Posterior vena cava (tissue), 2 donors: Measurements from ENCODE around the gene ARHGDIA. TPM values are rescaled to one million over a fixed set of nuclear protein-coding genes. Genes with fewer than 3 reads are reported as not detected.
"Not testable (repeated sequence)": the region's sequence is repeated elsewhere in the genome, so short reads cannot be mapped to it uniquely, and the experiment has no call there.

ENCODE experiments used
- DNase-seq: peaks from one replicate; pipeline ENCODE4 v3.0.0-alpha.2; 2020; ENCODE audit warnings: low spot score
- intact Hi-C, 2 donors: fragments of 100-400 bp; cut with DNase I; formaldehyde crosslinking; loops; one replicate each; pipeline versions ENCODE4 v1.14.1 to v1.14.2; 2022 to 2023
- total RNA-seq, 2 donors: library from RNA; stranded (reverse); fragmentation: NEBNext Ultra II Directional; extraction: Animal tissue kit (Norgen Biotek cat#: 25700); gene quantifications; one replicate each; pipeline ENCODE4 v1.2.1, GENCODE V29; 2021
- donor health status: DM: yes; HTN: yes; CAD: no.
- donor health status: DM: yes; HTN: yes; CAD: no.

The ARHGDIA gene
- total RNA-seq, 2 donors from 2014 or later: 375 to 421 TPM

DNA sequence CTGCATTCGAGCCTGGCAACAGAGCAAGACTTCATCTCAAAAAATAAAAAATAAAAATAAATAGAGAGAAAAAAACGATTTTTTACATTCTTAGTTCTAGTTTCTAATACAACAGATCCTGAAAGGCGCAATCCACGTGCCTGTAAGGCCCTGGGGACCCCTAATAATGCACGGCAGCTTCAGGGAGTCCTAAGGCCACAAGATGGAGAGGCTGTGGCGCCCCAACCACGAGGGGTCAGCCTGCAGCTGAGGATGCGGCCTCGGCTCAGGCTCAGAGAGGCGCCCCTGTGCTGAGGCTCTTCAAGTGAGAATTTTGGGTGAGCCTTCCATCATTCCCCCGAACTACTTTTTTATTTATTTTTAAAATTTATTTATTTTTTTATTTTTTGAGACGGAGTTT, 21.7 kb downstream of the ARHGDIA start:
- DNase-seq: no peak
- intact Hi-C loops: no loop called here

DNA sequence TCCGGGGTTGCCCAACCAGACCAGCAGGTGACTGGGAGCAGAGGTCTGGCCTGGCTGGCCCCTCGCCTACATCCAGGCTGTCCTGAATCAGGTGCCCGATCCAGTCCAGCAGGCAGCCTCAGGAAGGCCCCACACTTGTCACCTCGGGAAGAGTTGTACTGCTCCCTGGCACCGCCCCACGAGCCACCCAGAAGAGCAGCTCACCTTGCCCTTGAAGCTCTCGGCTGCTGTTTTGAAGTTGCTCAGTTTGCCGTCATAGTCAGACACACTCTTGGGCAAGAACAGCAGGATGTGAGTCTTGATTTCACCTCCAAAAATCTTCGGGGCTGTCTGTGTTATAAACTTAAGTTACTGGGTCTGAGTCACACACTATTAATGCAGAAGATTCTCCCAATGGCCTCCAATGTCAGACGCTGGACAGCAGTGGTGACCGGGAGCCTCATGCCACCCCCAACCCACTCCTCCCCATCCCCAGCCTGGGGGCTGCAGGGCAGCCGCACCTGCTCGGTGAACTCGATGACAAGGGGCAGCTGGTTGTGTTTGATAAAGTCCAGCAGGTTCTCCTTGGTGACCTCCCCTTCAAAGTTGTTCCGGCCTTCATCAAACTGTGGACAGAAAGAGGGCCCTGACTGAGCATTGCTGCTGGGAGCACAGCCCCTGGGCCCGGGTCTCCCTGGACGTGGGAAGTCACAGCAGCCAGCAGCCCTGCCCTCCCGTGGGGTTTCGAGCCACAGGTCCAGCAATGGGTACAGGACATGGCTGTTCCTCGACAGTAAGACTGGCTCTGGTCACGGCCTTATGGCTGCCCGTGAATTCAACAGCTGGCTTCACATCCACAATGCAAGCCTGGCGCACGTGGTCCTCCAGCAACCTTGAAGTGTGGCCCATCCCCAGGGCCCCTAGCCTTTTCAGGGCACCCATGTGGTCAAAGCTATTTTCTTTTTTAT, 24.1 kb downstream of the ARHGDIA start:
- intact Hi-C loops: no loop called here
- DNase-seq: no peak

DNA sequence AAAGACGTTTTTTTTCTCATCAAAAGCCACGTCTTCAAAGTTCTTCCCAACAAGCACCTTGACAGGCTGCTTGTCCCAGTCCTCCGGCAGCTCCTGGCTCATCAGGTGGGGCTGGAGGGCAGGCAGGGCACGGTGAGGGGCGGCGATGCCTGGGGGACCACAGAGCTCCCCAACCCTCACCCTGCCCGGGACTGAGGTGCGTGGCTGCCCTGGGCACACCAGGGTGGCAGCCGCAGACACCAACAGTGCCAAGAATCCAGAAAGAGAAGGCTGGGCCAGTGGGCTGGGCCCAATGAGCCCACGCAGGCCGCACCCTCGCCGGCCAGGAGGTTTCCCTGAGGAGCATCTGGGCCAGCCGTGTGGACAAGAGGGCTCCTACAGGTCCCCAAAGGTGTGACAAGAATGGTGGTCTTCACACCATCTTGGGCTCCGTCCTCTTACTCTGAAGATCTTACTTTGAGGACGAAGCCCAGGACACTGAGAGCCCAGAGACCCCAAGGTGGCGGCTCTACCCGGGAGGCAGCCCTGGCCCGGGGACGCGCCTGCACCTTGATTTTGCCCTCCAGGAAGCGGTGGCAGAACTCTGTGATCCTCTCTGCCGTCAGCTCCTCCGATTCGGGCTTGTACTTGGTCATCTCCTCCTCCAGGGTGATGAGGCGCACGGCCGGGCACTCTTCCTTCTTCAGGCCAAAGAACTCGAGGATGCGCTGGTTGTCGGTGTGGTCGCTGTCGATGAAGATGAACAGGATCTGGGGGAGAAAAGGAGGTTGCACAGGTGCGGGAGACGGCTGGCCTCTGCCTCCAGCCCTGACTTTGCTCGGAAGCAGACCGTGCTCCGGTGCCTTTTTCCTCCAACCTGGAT, 25.0 kb downstream of the ARHGDIA start:
- DNase-seq: no peak
- intact Hi-C loops: no loop called here

GRCh38 chr17:81845361-81845760, 25.8 kb downstream of the ARHGDIA start:
- DNase-seq: no peak
- intact Hi-C loops: no loop called here

GRCh38 chr17:81844887-81845286, 26.2 kb downstream of the ARHGDIA start:
- intact Hi-C loops: no loop called here

GRCh38 chr17:81844327-81844851, 26.7 kb downstream of the ARHGDIA start:
- intact Hi-C loops: no loop called here
- DNase-seq: no peak

More at GRCh38 chr17:81844887-81845286, 26.2 kb downstream of the ARHGDIA start:
- no peak for DNase-seq

GRCh38 chr17:81843713-81844326, 27.3 kb downstream of the ARHGDIA start:
- intact Hi-C loops: no loop called here
- DNase-seq: no peak

DNA sequence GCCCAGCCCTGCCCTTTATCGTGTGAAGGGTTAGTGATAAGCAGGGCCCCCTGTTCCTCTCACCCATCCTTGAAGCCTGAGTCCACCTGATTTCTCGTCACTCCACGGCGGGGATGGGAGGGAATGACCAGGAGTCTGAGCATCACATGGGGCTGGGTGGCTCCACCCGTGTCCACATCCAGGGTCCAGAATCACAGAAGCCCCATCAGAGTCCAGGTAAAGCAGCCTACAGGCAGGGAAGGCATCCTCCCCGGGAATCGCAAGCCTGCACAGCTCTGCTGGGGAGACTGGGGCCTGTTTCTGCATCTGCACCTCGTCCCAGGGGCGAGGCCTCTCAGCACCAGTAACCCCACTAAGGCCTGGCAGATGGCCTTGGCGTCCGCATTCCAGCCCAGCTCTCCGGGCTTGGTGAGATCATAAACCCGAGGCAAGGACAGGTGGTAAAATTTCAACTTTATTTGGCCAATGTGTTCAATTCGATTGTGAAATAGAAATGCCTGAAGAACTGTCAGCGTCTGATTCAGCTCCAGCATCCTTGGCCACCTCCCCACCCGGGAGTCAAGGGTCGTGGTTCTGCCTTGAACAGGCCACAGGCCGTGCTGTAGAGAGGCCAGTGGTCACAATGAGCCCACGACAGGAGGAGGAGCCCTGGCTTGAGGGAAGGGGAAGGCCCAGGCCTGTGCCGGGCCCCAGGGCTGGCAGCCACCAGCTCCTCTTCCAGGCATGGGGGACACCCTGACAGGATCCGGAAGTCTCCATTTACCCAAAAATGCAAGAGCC, 28.2 kb downstream of the ARHGDIA start:
- DNase-seq: no peak

DNA sequence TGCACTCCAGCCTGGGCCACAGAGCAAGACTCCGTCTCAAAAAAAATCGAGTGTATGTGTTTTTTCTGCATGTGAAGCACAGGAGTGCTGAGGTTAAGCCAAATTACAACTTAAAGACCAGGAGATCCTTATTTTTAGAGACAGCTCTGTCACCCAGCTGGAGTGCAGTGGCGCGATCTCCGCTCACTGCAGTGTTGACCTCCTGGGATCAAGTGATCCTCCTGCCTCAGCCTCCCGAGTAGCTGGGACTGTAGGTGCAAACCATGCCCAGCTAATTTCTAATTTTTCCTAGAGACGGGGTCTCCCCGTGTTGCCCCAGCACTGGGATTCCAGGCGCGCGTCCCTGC, 28.8 kb downstream of the ARHGDIA start:
- intact Hi-C loops: no loop called here
- DNase-seq: no peak

More for the DNA sequence above, 28.2 kb downstream of the ARHGDIA start:
- intact Hi-C loops: no loop called here

DNA sequence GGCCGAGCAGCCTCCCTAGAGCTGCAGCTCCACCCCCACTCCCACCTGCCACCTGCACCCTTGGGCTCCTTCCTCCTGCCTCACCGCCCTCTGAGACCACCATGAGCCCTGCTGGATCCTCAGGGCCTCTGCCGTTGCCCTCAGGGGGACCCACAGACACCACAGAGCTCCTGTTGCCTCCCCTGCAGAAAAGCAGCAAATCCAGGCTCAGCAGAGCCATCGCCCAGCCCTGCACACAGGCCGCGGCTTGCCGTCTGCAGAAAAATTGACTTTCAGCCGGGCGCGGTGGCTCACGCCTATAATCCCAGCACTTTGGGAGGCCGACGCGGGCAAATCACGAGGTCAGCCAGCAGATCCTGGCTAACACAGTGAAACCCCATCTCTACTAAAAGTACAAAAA, 29.3 kb downstream of the ARHGDIA start:
- intact Hi-C loops: no loop called here

GRCh38 chr17:81840826-81841778, 30.0 kb downstream of the ARHGDIA start:
- intact Hi-C loops: no loop called here
- no peak for DNase-seq

More for the DNA sequence above, 29.3 kb downstream of the ARHGDIA start:
- no peak for DNase-seq

DNA sequence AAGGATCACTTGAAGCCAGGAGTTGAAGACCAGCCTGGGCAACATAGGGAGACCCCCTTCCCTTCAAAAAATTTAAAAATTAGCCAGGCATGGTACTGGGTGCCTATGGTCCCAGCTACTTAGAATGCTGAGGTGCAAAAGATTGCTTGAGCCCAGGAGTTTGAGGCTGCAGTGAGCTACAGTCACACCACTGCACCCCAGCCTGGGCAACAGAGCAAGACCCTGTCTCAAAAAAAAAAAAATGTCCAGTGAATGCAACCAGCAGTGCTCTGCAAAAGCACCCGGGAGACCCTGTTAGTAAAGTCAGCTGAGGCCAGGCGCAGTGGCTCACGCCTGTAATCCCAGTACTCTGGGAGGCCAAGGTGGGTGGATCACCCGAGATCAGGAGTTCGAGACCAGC, 31.1 kb downstream of the ARHGDIA start:
- intact Hi-C loops, DNase-seq: not testable (repeated sequence)

GRCh38 chr17:81839301-81839700, 31.8 kb downstream of the ARHGDIA start:
- DNase-seq: no peak
- intact Hi-C loops: no loop called here

DNA sequence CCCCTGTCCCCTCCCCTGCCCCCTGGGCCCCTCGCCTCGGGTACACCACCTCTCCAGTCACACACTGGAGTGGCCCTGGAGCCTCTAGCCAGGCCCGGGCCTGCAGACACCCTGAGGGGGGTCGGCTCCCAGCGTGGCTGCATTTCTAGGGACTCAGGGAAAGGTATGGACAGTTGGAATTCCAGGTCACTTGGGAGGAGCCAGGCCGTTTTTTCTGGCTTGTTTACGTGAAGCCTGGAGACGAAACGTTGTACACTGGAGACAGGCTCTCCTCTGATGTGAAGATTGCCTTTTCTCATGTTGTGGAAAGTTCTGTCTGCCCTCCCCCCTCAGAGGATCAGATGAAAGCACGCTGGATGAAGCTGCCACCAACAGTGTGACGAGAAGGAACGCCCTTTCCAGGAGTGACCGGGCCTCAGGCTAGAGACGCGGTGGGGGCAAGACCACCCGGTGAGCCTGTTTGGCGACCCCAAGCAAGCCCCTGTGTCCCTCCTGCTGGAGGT, 32.3 kb downstream of the ARHGDIA start:
- DNase-seq: no peak
- intact Hi-C loops: no loop called here

DNA sequence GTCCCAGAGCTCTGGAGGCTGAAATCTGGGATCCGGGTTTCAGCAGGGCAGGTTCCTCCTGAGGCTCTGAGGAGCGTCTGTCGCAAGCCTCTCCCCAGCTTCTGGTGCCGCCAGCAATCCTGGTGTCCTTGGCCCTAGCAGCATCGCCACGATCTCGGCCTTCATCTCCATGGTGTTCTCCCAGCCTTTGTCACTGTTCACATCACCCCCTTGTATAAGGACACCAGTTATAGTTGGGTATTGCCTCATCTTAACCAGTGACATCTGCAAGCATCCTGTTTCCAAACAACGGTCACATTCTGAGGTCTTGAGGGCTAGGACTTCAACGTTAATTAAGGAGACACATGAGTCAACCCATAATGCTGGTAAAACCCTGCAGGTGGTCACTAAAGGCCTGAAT, 33.5 kb downstream of the ARHGDIA start:
- intact Hi-C loops: no loop called here
- no peak for DNase-seq

- DNase-seq: no peak
- intact Hi-C loops: no loop called here
These were observed 36.3 kb downstream of the ARHGDIA start, which contains the start of gene PPP1R27 for GRCh38 chr17:81834831-81835267. Gene PPP1R27, minus strand, starts transcription at chr17:81835050. Its CDS starts 97 bp downstream, at chr17:81834953.
